ENCODE measurements around the gene ACSS1.

GRCh38 chr20:25071734-25072133 lies 13.8 kb upstream of the ACSS1 start:
- TF ChIP-seq EP300 (IDR thresholded peaks at IDR 0.05) (no peak), CTCF (IDR thresholded peaks at IDR 0.05) (no peak), ELK1 (IDR thresholded peaks at IDR 0.05; ENCODE audit: low read depth, low read length) (no peak), HMGXB4 (CRISPR knock-in tag; IDR thresholded peaks at IDR 0.05; ENCODE audit: borderline replicate concordance) (no peak), PBX3 (IDR thresholded peaks at IDR 0.05) (no peak), ESRRA (IDR thresholded peaks at IDR 0.05; ENCODE audit: borderline replicate concordance, low read length) (no peak), REST (IDR thresholded peaks at IDR 0.05) (no peak), HOXA7 (CRISPR knock-in tag; IDR thresholded peaks at IDR 0.05) (no peak), BHLHE40 (IDR thresholded peaks at IDR 0.05; ENCODE audit: low read depth, low read length) (no peak), ZNF302 (CRISPR knock-in tag; IDR thresholded peaks at IDR 0.05) (no peak), MAX (IDR thresholded peaks at IDR 0.05) (no peak), MAFK (IDR thresholded peaks at IDR 0.05; ENCODE audit: partially characterized antibody) (no peak)

Measured in A549 (cell line).